GM18870 (cell line): ENCODE data around the gene SSBP2.
"Not testable (repeated sequence)": the region's sequence is repeated elsewhere in the genome, so short reads cannot be mapped to it uniquely, and the experiment has no call there.

Experiments used
- ATAC-seq: cut with Tn5 transposase; IDR thresholded peaks from one replicate; pipeline ENCODE4 v1.9.1; 2021; ENCODE audit warnings: moderate library complexity; ENCODE audit not compliant: unreplicated experiment

The SSBP2 gene

DNA sequence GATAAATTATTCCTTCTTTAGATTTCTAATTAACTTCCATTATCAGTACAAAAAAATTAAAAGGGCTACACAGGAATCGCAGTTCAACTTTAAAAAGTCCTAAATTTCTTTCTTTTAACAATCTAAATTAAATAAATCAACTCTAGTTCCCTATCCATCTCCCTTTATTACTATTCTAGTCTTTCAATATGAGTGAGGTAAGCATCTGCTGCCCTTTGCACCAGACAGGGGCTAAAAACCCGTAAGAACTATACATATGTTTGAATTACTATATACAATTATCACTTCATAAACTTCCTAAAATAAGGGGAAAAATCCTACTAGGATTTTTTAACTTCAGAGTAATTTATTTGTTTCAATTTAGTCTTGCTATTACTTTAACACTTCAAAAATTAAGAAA, 145.6 kb downstream of the SSBP2 start:
- ATAC-seq = no peak

DNA sequence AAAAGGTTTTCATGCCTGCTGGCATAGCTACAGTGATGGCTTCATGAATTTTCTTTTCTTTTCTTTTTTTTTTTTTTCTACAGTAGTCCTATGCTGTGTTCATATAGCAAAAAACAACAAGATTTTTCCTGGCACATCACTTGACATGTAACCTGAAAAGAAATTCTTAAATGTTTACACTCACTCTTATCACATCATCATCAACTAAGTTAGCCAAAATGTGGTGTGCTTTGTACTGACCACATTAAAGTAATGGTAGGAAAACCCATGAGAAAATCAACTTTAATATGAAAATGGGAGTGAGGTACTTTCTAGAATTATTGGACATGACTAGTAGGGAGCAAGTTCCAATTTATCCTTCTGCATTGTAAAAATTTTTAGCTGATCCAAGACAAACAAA, 146.7 kb downstream of the SSBP2 start:
- no peak for ATAC-seq

DNA sequence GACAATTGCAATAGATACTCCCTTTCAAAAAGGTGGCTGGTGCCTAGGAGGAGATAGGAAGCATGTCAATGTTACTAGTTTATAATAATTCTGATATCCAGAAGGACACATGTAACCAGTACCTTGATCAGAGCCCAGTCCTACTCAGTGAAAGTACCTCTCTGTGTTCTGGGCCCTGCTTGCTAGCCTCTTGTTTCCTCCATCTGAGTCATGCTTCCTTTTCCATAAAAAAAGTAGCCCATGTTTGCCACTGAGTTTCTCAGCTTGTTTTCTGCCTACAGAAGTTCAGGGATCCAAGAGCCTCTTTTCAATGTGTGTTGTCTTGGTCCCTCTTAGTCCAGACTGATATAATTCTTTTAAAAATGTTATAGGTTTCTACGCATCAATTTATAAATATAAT, 149.0 kb downstream of the SSBP2 start:
- ATAC-seq = no peak

DNA sequence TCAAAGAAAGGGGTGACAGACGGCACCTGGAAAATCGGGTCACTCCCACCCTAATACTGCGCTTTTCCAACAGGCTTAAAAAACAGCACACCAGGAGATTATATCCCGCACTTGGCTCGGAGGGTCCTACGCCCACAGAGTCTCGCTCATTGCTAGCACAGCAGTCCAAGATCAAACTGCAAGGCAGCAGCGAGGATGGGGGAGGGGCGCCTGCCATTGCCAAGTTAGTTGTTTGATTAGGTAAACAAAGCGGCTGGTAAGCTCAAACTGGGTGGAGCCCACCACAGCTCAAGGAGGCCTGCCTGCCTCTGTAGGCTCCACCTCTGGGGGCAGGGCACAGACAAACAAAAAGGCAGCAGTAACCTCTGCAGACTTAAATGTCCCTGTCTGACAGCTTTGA, 158.8 kb downstream of the SSBP2 start:
- not testable (repeated sequence) for ATAC-seq

DNA sequence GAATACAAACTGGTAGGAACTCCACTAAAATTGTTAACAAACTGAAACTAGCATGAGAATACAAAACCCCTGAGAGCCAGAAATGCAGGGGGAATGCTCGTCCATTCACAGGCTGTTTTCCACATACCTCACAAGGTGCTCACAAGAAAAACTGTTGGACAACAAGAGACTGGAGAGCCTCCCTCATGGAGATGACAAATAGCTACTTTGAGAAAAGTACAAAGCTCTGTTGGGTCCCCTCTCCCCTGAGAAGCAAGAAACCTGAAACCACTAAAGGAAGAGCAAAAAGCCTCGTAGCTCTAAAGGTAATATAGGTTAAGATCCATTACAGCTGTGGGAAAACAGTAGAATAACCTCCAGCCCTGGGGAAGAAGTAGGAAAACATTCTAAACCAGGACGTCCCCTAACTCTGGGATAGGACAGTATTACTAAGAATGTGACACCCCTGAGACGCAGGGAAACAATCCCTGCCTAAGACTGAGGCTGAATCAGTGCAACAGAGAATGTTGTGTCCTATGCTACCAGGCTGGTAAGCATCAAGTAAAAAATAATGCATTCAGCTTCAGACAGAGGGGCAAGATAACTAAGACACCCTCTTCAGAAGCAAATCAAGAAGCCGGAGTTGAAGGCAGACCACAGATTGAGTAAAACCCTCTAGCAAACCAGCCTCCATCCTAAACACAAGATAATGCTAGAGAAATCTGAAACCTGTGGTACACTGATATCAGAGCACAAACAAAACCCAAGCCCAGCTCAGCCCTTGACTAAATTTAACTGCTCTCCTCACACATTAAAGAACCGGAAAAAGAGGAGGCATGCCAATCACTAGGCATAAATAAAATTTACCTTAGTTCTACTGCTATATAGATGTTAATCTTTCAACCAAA, 160.2 kb downstream of the SSBP2 start:
- no peak for ATAC-seq

DNA sequence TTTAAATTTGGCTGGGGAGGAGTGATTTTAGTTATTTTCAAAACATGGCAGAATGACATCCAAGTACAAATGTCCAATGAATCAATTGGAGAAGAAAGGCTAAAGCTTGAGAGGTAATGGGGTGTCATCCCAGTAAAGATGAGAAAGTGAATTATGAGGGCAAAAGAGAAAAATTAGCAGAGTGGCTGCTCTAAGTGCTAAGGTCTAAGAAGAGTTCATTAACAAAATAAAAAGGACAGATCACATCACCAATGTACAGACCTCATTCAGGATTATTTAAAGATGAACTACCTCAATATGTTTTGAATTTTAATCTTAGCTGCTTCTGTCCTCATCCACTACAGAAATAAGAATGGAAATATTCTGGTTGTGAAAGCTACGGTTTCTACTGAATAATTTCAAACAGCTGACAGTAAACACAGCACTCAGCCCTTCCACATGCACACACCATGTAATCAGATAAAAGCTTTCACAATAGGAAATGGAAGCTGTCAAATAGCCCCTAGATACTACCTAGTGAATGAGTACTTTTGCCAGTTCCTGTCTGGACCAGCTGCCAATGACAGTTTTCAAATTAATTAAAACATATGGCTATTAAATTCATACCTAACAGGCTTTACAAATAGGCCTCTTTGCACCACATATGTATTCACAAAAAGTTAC, 171.5 kb downstream of the SSBP2 start:
- ATAC-seq = peak; percentile 70

DNA sequence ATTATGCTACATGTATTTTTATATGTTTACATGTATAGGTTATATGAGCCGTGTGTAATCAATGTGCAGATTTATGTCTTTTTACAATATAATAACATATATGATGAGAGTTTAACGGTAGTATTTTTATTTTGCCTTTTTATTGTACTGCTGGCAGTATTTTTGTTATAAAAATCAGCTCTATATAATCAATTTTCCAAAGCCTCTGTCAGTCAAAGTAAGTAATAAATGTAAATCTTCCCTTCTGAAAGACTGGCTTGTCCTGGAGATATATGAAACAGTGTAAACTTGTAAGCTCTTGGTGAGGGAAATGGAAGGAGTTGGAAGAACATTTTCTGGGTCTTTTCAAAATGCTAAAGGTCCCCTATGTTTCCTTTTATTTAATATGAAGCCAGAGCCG, 173.8 kb downstream of the SSBP2 start:
- ATAC-seq = no peak

DNA sequence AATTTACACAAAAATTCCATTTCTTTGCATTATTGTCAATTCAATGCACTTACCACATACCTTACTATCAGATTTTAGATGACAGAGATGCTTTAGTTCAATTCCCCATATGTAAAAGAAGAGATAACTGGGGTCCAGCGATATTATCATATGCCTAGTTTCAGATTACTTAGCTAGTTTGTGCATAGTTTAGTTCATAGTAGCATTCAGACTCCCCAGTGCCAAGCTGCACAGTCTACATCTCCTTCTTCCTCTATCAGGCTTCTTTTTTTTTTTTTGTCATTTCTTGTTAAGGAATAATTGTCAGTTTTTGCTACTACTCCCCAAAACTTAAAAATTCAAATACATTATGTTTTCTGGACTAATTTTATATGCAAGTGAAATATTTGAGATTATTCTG, 175.0 kb downstream of the SSBP2 start:
- ATAC-seq = no peak

DNA sequence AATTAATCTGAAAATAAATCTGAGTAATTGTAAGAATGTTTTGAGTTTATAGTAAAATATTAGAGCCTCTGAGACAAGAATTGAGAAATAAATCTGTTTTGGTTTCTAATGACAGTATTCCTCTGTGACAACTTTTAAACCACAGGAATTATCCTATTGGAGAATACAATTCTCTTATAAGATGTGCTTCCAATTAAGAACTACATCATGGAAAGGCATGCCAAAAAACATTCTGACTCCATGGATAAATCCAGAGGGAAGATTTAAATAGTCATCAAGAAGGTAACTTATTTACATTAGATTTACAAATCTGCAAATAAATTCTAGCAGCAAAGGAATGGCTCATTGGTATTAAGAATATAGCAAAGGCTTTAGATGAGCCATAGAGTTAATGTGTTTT, 178.7 kb downstream of the SSBP2 start:
- ATAC-seq = no peak

DNA sequence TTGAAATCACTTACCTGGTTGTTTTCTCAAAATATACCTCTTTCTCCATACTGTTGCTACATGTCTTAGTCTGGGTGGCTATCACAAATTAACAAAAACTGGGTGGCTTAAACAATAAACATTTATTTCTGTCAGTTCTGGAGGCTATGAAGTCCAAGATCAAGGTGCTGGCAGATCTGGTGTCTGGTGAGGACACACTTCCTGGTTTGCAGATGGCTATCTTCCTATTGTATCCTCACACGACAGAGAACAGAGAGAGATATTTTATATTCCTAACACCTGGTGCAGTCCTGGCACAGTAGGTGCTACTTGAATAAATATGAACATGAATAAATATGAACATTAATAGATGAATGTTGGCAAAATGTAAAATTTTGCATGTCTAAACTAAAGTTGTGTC, 192.7 kb downstream of the SSBP2 start:
- ATAC-seq = no peak

DNA sequence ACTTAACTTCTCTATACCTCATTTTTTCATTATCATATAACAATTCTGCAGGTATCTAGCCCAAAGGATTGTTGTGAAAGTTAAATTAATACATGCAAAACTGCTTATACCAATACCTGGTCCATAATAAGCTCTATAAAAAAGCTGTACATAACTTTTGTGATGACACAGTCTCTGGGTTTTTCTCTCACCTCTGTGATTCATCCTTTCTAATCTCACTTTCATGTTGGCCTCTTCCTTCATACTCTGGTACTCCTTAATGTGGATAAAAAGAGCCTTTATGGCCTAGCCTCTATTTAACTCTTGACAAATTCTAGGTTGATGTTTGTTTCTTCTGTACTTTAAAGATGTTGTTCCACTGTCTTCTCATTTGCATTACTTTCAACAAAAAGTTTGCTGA, 194.1 kb downstream of the SSBP2 start:
- peak; percentile 53 for ATAC-seq

DNA sequence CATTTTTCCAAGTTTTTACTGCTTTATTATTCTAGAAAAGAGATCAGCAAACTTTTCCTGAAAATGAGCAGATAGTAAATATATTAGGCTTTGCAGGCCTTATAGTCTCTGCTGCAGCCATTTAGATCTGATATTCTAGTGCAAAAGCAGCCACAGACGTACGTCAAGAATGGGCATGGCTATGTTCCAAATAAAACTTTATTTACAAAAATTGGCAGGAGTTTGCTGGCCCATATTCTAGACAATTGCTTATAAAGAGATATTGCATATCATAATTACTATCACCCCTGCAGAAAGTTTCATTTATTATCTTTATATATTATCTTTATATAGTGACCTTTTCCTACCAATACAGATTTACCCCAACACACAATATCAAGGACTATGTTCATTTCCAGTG, 195.0 kb downstream of the SSBP2 start:
- no peak for ATAC-seq

DNA sequence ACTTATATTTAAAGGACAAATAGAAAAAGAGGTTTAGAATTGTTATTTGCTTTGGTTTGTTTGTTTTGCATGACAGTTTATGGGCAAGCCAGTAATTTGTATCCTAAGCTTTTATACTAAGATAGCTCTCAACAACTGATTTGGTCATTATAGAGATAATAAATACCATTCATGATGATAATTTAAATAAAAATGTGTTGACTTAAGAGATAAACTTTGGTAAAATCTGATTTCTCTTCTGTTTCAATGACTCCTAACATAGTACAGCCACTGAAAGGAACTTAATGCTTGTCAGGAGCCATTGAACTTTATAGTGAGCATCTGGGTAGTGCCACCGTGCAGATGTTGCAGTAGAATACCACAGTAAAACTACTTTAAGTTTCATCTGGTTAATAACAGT, 196.2 kb downstream of the SSBP2 start:
- ATAC-seq = no peak

DNA sequence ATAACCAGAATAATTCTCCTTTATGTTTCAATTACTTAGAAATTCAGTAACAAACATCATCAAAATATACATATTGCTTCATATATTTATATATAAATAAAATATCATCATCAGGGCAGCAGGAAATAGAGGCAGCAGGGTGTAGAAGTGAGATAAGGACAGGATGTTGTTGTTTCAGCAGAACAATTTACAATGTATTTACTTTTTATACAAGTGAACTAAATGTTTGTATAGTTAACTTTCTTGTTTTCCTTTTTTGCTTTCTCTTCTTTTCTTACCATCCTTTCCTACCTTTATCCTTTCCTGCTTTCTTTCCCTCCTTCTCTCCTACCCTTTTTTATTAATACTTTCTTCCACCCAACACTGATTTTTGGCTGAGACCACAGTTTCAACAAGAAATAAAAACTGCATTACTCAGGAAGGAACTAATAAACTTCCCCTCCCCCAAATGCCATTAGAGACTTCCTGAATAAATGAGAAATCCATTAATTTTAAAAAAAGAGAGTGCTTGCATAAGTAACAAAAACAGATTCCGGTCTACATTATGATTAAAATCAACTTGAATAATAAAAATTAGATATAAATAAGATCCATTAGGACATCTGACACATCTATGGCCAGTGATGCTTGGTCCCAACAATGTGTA, 197.2 kb downstream of the SSBP2 start:
- no peak for ATAC-seq

DNA sequence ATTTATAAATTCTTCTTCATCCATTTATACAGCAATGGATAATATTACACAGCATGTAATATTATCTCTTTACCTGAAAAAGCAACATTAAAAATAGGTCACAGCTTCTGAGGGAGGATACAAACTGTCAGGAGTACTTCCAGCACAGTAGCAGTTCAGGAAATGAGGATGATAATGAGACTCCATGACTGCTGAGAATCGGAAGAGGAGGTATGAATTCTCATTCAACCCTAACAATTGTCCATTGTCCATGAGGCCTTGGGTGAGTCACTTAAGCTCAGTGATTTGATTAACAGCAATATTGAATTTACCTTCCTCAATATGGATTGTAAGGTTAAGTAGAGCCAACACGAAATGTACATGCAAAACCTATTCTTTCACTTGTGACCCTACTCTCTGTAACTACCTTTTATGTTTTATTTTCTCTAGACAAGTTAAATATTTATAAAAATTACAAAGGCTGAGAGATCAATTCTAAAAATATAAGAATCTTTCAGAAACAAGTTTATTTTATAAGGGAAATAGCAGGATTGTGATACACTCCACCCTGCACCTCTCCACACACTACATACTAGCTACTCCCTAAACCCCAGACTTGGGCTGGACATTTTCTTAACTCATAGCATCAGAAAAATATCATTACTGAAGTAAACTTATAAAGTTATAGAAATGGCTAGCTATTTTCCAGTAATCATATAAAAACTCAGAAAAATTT, 197.9 kb downstream of the SSBP2 start:
- ATAC-seq = no peak

DNA sequence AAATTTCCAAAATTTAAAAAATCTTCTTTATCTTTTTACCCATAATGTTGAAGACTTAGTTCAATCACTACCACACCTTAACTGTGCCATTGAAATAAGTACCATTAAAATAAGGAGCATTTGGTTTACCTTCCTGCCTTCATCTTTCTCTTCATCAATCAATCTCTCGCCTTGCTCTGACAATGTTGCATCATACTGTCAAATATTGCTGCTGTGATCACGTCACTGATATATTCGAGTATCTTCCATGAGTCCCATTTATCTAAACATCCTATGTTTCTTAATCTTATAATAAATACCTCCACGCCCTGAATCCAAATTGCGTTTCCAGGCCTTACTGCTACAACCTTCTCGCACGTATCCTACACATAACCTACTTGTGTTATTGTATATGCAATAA, 201.8 kb downstream of the SSBP2 start:
- ATAC-seq = no peak

DNA sequence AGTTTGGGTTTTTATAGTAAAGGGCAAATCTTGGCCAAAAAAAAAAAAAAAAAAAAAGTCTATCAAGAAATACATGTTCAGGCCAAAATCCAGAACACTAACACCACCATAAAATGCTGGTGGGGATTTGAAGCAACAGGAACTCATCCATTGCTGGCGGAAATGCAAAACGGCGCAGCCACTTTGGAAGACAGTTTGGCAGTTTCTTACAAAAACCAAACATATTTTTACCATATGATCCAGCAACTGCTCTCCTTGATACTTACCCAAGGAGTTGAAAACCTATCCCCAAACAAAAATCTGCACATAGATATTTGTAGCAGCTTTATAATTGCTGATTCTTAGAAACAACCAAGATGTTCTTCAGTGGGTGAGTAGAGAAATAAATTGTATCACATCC, 203.9 kb downstream of the SSBP2 start:
- no peak for ATAC-seq

DNA sequence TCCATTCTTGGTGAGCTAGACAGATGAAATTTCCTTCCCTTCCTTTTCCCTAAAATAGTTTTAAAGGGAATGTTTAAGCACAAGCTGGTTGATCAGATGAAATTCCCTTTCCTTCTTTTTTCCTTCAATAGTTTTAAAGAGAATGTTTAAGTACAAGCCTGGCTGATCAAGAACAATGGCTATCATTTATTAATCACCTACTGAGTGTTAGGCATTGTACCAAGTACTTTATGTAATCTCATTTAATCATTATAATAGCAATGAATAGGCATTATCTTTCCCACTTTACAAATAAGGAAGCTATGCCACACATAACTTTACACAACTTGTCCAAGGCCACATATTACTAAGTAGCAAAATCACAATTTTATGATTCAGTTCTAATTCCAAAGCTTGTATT, 205.0 kb downstream of the SSBP2 start:
- ATAC-seq = no peak

DNA sequence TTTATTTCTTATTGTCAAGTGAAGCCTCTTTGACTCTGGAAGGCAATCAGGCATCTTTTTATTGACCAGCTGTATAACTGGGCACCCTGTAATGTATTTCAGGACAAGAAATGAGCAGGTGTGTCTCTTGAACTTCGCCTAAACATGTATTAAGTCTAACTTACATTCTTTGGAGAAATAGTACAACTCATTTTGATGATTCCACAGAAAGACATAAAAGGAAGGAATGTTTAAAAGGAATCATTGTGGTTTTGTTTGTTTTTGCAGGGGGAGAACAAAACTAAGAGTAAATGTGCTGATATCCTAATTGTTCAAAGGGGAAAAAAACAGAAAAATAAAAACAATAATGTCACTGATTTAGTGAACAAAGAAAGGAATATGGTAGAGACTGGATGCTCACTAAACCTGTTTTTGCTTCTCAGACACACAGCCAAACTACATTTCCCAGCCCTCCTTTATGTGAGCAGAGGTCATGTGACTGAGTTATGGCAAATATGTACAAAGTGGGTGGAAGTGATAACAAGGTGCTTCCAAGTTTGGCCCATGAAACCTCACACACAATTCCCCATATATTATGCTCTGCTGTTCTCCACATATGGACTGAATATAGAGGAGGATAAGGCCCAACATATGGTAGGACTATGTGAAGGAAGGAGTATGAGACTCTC, 206.4 kb downstream of the SSBP2 start:
- no peak for ATAC-seq

DNA sequence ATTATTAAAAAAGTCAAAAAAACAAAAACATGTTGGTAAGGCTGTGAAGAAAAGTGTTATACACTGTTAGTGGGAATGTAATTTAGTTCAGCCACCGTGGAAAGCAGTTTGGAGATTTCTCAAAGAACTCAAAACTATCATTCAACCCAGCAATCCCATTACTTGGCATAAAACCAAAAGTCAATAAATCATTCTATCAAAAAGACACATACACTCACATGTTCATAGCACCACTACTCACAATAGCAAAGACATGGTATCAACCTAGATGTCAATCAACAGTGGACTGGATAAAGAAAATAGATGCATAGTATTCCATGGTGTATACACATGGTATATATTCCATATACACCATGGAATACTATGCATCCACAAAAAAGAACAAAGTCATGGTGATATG, 208.7 kb downstream of the SSBP2 start:
- no peak for ATAC-seq
